ENCODE measurements around the gene NOTCH4.

Gene NOTCH4

GRCh38 chr6:32194388-32194787 is 29.5 kb downstream of the NOTCH4 start:
- H3K4me3 ChIP-seq (ENCODE audit: low read depth, low read length): no peak overlapping the region

GRCh38 chr6:32193096-32193495 is 30.8 kb downstream of the NOTCH4 start:
- H3K4me3 ChIP-seq (ENCODE audit: low read depth, low read length): peak overlapping the region; percentile 76

More at GRCh38 chr6:32194388-32194787, 29.5 kb downstream of the NOTCH4 start:
- no peak for TF ChIP-seq CTCF (IDR thresholded peaks at IDR 0.05; ENCODE audit: borderline replicate concordance, insufficient read depth, low read depth, low read length)

GRCh38 chr6:32192608-32193039 is 31.2 kb downstream of the NOTCH4 start, which contains the start of gene GPSM3:
Gene GPSM3, minus strand, starts transcription at chr6:32192643. Its CDS starts 130 bp downstream, at chr6:32192513.
- peak within 1 kb of the TSS; percentile 76 for H3K4me3 ChIP-seq (ENCODE audit: low read depth, low read length)

GRCh38 chr6:32191696-32192607 is 31.9 kb downstream of the NOTCH4 start:
- no peak for TF ChIP-seq CTCF (IDR thresholded peaks at IDR 0.05; ENCODE audit: borderline replicate concordance, insufficient read depth, low read depth, low read length)
- peak overlapping the region; percentile 76 for H3K4me3 ChIP-seq (ENCODE audit: low read depth, low read length)

More at GRCh38 chr6:32192608-32193039, 31.2 kb downstream of the NOTCH4 start, which contains the start of gene GPSM3:
- no peak for TF ChIP-seq CTCF (IDR thresholded peaks at IDR 0.05; ENCODE audit: borderline replicate concordance, insufficient read depth, low read depth, low read length)

- peak overlapping the region; percentile 76 for H3K4me3 ChIP-seq (ENCODE audit: low read depth, low read length)
- no peak for TF ChIP-seq CTCF (IDR thresholded peaks at IDR 0.05; ENCODE audit: borderline replicate concordance, insufficient read depth, low read depth, low read length)
These were observed 32.8 kb downstream of the NOTCH4 start for GRCh38 chr6:32190911-32191677.

GRCh38 chr6:32190054-32190851 is 33.6 kb downstream of the NOTCH4 start, which contains the start of gene PBX2:
Gene PBX2, minus strand, starts transcription at chr6:32190202. Its CDS starts 287 bp downstream, at chr6:32189915.
- peak within 1 kb of the TSS; percentile 76 for H3K4me3 ChIP-seq (ENCODE audit: low read depth, low read length)
- no peak for TF ChIP-seq CTCF (IDR thresholded peaks at IDR 0.05; ENCODE audit: borderline replicate concordance, insufficient read depth, low read depth, low read length)

GRCh38 chr6:32189742-32190053 is 34.2 kb downstream of the NOTCH4 start:
- no peak for TF ChIP-seq CTCF (IDR thresholded peaks at IDR 0.05; ENCODE audit: borderline replicate concordance, insufficient read depth, low read depth, low read length)
- peak overlapping the region; percentile 56 for H3K4me3 ChIP-seq (ENCODE audit: low read depth, low read length)

All from GM12875 (cell line).